Tibial nerve (tissue), 4 donors: ENCODE results near the gene FAIM2. TPM values are rescaled to one million over a fixed set of nuclear protein-coding genes. Genes with fewer than 3 reads are reported as not detected.
A peak's percentile ranks its signal among the peaks of the same experiment; 100 is the strongest.

Source experiments
- DNase-seq, 2 donors: peaks; one replicate each; pipeline ENCODE4 v3.0.0-alpha.2; 2019; ENCODE audit warnings: low spot score in 2 of 2
- H3K27ac ChIP-seq, 4 donors: fragments of 200-600 bp; sonication (generic) in 3 of 4; one replicate each; pipeline ENCODE4 v1.5.1; 2017 to 2019; ENCODE audit warnings: mild to moderate bottlenecking in 1 of 4
- H3K27me3 ChIP-seq, 2 donors: fragments of 200-600 bp; sonication (generic) in 1 of 2; one replicate each; pipeline versions ENCODE4 v1.5.1 to v1.6.0; 2017 to 2019
- H3K36me3 ChIP-seq, 3 donors: fragments of 200-600 bp; sonication (generic); one replicate each; pipeline ENCODE4 v1.5.1; 2018 to 2019
- H3K4me1 ChIP-seq, 4 donors: fragments of 200-600 bp; sonication (generic) in 3 of 4; one replicate each; pipeline ENCODE4 v1.5.1; 2017 to 2019
- H3K4me3 ChIP-seq, 4 donors: fragments of 200-600 bp; sonication (generic) in 3 of 4; one replicate each; pipeline ENCODE4 v1.5.1; 2017 to 2019; ENCODE audit warnings: mild to moderate bottlenecking in 1 of 4, moderate library complexity in 1 of 4
- H3K9me3 ChIP-seq, 4 donors: fragments of 200-600 bp; sonication (generic) in 3 of 4; one replicate each; pipeline ENCODE4 v1.5.1; 2017 to 2019
- EP300 ChIP-seq, 2 donors: sonication (generic); formaldehyde crosslinking; IDR thresholded peaks; one replicate each; pipeline ENCODE4 v1.6.1; 2017; ENCODE audit warnings: antibody characterized with exemption in 2 of 2, mild to moderate bottlenecking in 1 of 2
- POLR2A ChIP-seq, 2 donors: fragments of 450-650 bp; IDR thresholded peaks; one replicate each; pipeline ENCODE4 v1.6.1; 2017; ENCODE audit warnings: antibody characterized with exemption in 2 of 2, mild to moderate bottlenecking in 2 of 2, moderate library complexity in 2 of 2
- WGBS, 2 donors: methylation state at CpG; one replicate each; pipeline ENCODE4 v1.1.5; 2018; 5-methylcytosine and 5-hydroxymethylcytosine counted together
- total RNA-seq, 4 donors: library from RNA; depleted of rRNA; stranded (reverse); fragments of >200 nt; gene quantifications; one replicate each; pipeline ENCODE4 v1.1.0, GENCODE V29; 2016
- TF ChIP-seq, protein P1 (sequence below), 5 experiments: fragments of 200-600 bp in 3 of 5; fragments of 450-650 bp in 2 of 5; sonication (generic) in 3 of 5; IDR thresholded peaks; one replicate each; pipeline ENCODE4 v1.5.1; 2016 to 2019; ENCODE audit warnings: antibody characterized with exemption in 5 of 5, mild to moderate bottlenecking in 3 of 5, moderate library complexity in 2 of 5

The FAIM2 gene
- total RNA-seq, 4 donors from 2014 or later: 6.9 to 68.6 (median 36.9) TPM

DNA sequence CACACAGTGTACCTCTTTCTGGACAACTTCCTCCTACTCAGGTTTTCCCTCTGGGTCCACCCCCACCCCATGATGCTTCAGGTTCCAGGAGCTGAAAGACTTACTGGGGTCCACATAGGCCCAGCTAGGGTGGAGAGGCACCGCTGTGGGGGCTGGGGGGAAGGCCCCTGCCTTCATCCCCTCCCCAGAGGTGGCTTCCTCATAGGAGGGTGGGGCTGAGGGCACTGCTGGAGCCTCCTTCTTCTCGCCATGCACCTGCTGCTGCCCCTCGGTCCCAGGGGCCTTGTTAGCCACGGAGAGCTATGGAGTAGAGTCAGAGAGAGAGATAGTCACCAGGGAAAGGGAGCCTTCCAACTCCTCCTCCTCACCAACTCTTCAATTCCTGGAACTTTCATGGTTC is 2.7 kb downstream of the FAIM2 start:
- DNase-seq: no peak
- Histone ChIP-seq H3K4me1 (peaks cover 0 to 15% (median 3%) of the 10 kb centered on the region in 4 donors), H3K27me3 (peaks cover 0 to 12% of the 10 kb centered on the region in 2 donors), H3K9me3 (no peaks in the 10 kb centered on the region), H3K36me3 (no peaks in the 10 kb centered on the region), H3K27ac (peak overlapping the region in 1 of 4 donors; percentile 13), H3K4me3 (no peak overlapping the region)
- TF ChIP-seq, protein P1, sequence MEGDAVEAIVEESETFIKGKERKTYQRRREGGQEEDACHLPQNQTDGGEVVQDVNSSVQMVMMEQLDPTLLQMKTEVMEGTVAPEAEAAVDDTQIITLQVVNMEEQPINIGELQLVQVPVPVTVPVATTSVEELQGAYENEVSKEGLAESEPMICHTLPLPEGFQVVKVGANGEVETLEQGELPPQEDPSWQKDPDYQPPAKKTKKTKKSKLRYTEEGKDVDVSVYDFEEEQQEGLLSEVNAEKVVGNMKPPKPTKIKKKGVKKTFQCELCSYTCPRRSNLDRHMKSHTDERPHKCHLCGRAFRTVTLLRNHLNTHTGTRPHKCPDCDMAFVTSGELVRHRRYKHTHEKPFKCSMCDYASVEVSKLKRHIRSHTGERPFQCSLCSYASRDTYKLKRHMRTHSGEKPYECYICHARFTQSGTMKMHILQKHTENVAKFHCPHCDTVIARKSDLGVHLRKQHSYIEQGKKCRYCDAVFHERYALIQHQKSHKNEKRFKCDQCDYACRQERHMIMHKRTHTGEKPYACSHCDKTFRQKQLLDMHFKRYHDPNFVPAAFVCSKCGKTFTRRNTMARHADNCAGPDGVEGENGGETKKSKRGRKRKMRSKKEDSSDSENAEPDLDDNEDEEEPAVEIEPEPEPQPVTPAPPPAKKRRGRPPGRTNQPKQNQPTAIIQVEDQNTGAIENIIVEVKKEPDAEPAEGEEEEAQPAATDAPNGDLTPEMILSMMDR (IDR thresholded peaks at IDR 0.05): no peak
- TF ChIP-seq POLR2A (IDR thresholded peaks at IDR 0.05) (no peak), EP300 (IDR thresholded peaks at IDR 0.05) (no peak)
- WGBS, 2 donors: 74 to 77% methylated on average over 4 of the region's 4 CpGs

- TF ChIP-seq, protein P1 (IDR thresholded peaks at IDR 0.05): no peak
- TF ChIP-seq EP300 (IDR thresholded peaks at IDR 0.05) (no peak), POLR2A (IDR thresholded peaks at IDR 0.05) (no peak)
- 80 to 83% methylated on average over 5 to 6 of the region's 6 CpGs for WGBS, 2 donors
- H3K27ac ChIP-seq: no peak overlapping the region
- peaks cover 0 to 12% of the 10 kb centered on the region in 2 donors for H3K27me3 ChIP-seq
- H3K9me3 ChIP-seq: no peaks in the 10 kb centered on the region
- no peak overlapping the region for H3K4me3 ChIP-seq
- H3K36me3 ChIP-seq: no peaks in the 10 kb centered on the region
- H3K4me1 ChIP-seq: peaks cover 0 to 15% (median 3%) of the 10 kb centered on the region in 4 donors
- DNase-seq: no peak
These were observed 3.3 kb downstream of the FAIM2 start for GRCh38 chr12:49900371-49900770.

DNA sequence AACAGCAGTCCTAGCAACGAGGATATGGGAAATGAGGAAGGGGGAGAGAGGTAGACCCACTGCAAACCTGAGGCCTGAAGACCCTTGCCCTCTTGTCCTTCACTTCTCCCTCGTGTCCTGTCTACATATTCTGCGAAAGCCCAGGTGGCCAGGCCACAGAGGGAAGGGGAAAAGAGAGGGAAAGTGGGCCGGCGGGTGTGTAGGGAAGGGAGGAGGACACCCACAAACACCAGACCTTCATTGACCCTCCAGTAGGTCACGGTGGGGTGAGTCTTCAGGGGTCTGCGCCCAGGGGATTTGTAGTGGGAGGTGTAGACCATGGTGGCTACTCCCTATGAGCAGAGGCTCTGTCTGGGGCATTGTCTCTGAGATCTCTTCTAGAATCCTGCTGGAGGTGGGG is 3.8 kb downstream of the FAIM2 start:
- H3K9me3 ChIP-seq: no peaks in the 10 kb centered on the region
- 77 to 80% methylated on average over 7 of the region's 7 CpGs for WGBS, 2 donors
- no peak for TF ChIP-seq POLR2A (IDR thresholded peaks at IDR 0.05)
- TF ChIP-seq, protein P1 (IDR thresholded peaks at IDR 0.05): no peak

DNA sequence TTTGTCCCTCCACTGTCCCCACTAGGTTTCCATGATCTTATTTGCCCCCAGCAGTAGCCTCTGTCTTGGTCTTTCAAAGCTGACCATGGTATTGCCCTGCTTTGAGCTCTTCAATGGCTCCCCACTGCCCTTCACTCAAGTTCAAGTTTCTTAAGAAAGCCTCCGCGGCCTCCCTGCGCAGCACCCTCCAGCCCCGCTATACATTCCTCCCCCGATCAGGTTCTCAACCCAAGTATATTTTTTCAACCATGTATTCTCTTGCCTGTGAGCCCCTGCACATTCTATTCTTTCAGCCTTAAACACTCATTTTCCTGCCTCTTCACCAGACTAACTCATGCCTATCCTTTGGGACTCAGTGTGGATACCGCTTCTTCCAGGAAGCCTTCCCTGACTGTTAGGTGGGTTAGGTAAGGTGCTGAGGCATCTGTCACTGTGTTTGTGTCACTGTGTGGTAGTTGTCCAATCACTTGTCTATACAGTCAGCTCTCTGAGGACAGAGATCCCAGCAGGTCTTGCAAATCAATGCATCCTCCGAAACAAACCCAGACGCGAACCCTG is 4.3 kb downstream of the FAIM2 start:
- DNase-seq: no peak
- no peak overlapping the region for H3K4me3 ChIP-seq
- peaks cover 0 to 15% (median 3%) of the 10 kb centered on the region in 4 donors for H3K4me1 ChIP-seq
- peaks cover 0 to 10% of the 10 kb centered on the region in 2 donors for H3K27me3 ChIP-seq
- no peaks in the 10 kb centered on the region for H3K36me3 ChIP-seq
- TF ChIP-seq POLR2A (IDR thresholded peaks at IDR 0.05): no peak
- TF ChIP-seq, protein P1 (IDR thresholded peaks at IDR 0.05): no peak
- no peak for TF ChIP-seq EP300 (IDR thresholded peaks at IDR 0.05)
- H3K9me3 ChIP-seq: no peaks in the 10 kb centered on the region
- no peak overlapping the region for H3K27ac ChIP-seq
- WGBS, 2 donors: 92 to 98% methylated on average over 9 of the region's 9 CpGs

More for the DNA sequence above, 3.8 kb downstream of the FAIM2 start:
- H3K27me3 ChIP-seq: peaks cover 0 to 12% of the 10 kb centered on the region in 2 donors
- H3K27ac ChIP-seq: no peak overlapping the region
- H3K4me1 ChIP-seq: peaks cover 0 to 15% (median 3%) of the 10 kb centered on the region in 4 donors
- H3K4me3 ChIP-seq: no peak overlapping the region
- H3K36me3 ChIP-seq: no peaks in the 10 kb centered on the region
- no peak for DNase-seq

GRCh38 chr12:49897276-49897675 is 6.4 kb downstream of the FAIM2 start:
- DNase-seq: no peak
- WGBS, 2 donors: 64 to 94% methylated on average over 3 to 4 of the region's 4 CpGs

More at GRCh38 chr12:49897276-49897675, 6.4 kb downstream of the FAIM2 start:
- H3K27ac ChIP-seq: no peak overlapping the region
- H3K27me3 ChIP-seq: no peaks in the 10 kb centered on the region
- H3K9me3 ChIP-seq: no peaks in the 10 kb centered on the region
- no peaks in the 10 kb centered on the region for H3K36me3 ChIP-seq
- TF ChIP-seq, protein P1 (IDR thresholded peaks at IDR 0.05): no peak
- no peak for TF ChIP-seq EP300 (IDR thresholded peaks at IDR 0.05)
- no peak for TF ChIP-seq POLR2A (IDR thresholded peaks at IDR 0.05)
- H3K4me1 ChIP-seq: peaks cover 0 to 4% (median 0%) of the 10 kb centered on the region in 4 donors
- H3K4me3 ChIP-seq: no peak overlapping the region
